Ishikawa (cell line): ENCODE results near the gene RNF44.

ENCODE experiments used
- CEBPB ChIP-seq: IDR thresholded peaks from 2 replicates; pipeline ENCODE4 v1.6.1; 2012
- TAF1 ChIP-seq: IDR thresholded peaks from 2 replicates; pipeline ENCODE4 v1.6.1; 2012; ENCODE audit warnings: low read depth, mild to moderate bottlenecking
- TEAD4 ChIP-seq: IDR thresholded peaks from 2 replicates; pipeline ENCODE4 v1.6.1; 2012
- YY1 ChIP-seq: IDR thresholded peaks from 2 replicates; pipeline ENCODE4 v1.6.1; 2012; ENCODE audit warnings: low read depth
- TF ChIP-seq, protein P1 (sequence below): IDR thresholded peaks from 2 replicates; pipeline ENCODE4 v1.6.1; 2012
- TF ChIP-seq, protein P2 (sequence below): IDR thresholded peaks from 2 replicates; pipeline ENCODE4 v1.6.1; 2012

DNA sequence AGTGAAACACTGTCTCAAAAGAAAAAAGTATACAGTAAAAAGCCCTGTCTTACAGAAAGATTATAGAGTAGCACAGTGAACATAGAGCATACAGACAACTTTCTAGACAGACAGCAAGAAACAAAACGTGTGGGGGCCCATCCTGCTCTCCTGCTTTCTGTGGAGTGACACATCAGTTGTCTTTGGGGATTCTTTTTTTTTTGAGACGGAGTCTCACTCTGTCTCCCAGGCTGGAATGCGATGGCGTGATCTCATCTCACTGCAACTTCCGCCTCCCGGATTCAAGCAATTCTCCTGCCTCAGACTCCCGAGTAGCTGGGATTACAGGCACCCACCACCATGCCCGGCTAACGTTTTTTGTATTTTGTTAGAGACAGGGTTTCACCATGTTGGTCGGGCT is 26.8 kb upstream of the RNF44 start:
- no peak for TF ChIP-seq CEBPB
- TF ChIP-seq, protein P1, sequence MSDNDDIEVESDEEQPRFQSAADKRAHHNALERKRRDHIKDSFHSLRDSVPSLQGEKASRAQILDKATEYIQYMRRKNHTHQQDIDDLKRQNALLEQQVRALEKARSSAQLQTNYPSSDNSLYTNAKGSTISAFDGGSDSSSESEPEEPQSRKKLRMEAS, result no peak
- no peak for TF ChIP-seq TEAD4
- TF ChIP-seq, protein P2, sequence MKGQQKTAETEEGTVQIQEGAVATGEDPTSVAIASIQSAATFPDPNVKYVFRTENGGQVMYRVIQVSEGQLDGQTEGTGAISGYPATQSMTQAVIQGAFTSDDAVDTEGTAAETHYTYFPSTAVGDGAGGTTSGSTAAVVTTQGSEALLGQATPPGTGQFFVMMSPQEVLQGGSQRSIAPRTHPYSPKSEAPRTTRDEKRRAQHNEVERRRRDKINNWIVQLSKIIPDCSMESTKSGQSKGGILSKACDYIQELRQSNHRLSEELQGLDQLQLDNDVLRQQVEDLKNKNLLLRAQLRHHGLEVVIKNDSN, result no peak
- TF ChIP-seq TAF1, result no peak
- no peak for TF ChIP-seq YY1
